Measurements from ENCODE around the gene SYNE2. TPM values are rescaled to one million over a fixed set of nuclear protein-coding genes. Genes with fewer than 3 reads are reported as not detected.
"Not testable (repeated sequence)": the region's sequence is repeated elsewhere in the genome, so short reads cannot be mapped to it uniquely, and the experiment has no call there.

Gene SYNE2
- total and polyA plus RNA-seq, 2 donors: 33.5 to 102 TPM

DNA sequence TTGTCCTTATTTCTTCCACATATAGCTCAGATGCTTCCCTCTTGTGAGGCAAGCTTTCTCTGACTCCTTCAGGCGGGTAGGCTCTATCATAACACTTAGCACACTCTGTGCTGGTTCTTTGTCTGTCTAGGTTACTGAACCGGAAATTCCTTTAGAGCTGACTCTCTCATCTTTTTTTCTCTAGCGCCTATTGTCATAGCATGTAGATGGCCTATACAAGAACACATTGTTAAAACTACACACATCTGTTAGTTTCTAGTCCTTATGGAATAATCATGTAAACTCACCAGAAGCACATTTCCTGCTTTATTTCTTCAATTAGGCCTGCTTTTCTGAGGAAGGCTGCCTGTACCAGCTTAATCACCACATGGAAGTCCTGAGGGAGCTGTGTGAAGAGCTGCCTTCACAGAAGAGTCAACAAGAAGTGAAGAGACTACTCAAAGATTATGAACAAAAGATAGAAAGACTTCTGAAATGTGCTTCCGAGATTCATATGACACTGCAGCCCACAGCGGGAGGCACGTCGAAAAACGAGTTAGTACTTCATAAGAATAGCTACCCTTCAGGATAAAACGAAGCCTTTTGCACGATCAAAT is 143.9 kb downstream of the SYNE2 start:
- H3K36me3 ChIP-seq (ENCODE audit: insufficient read depth): peaks cover 4% of the 10 kb centered on the region
- no peak overlapping the region for H3K4me3 ChIP-seq (ENCODE audit: low read depth, low read length)
- no peak overlapping the region for H3K27ac ChIP-seq (ENCODE audit: low read depth)
- no peaks in the 10 kb centered on the region for H3K4me1 ChIP-seq (ENCODE audit: insufficient read depth)
- 93% methylated on average over 10 of the region's 10 CpGs for WGBS
- no peak for DNase-seq (ENCODE audit: extremely low spot score)

DNA sequence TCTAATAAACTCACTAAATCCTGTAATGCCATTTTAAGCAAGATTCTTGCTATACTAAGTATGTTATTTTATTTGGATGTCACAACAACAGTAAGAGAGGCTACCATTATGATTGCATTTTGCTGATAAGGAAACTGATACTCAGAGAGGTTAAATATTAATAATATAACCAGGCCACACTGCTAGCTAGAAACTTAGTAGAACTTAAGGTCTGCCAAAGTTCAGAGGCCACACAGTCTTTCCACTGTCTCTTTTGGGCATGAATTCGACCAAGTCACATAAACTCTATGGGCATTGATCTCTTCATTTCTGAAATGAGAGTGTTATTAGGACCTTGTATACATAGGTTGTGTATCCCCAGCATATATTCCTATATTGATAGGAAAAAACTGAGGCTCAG is 147.9 kb downstream of the SYNE2 start:
- Histone ChIP-seq H3K4me3 (ENCODE audit: low read depth, low read length) (no peak overlapping the region), H3K36me3 (ENCODE audit: insufficient read depth) (peaks cover 8% of the 10 kb centered on the region), H3K27ac (ENCODE audit: low read depth) (no peak overlapping the region), H3K4me1 (ENCODE audit: insufficient read depth) (no peaks in the 10 kb centered on the region)
- WGBS: 95% methylated on average over 1 of the region's 1 CpG
- no peak for DNase-seq (ENCODE audit: extremely low spot score)

DNA sequence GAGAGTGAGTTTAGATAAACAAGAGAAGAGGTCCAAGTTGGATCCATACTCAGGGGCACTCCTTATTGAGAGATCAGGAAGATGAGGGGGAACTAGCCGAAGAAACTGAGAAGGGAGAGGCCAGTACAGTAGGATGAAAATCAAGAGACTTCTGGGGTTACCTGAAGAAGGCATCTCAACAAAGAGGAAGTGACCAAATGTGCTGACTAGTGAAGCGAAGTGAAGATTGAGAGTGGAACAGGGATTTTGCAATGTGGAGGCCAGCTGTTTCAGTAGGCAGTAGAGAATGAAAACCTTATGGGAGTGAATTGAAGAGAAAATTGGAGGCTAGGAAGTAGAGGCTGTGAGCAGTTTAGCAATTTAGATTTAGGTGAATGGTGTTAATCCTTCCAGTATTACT is 153.0 kb downstream of the SYNE2 start:
- WGBS: 92% methylated on average over 2 of the region's 2 CpGs
- Histone ChIP-seq H3K27ac (ENCODE audit: low read depth) (no peak overlapping the region), H3K4me1 (ENCODE audit: insufficient read depth) (no peaks in the 10 kb centered on the region), H3K36me3 (ENCODE audit: insufficient read depth) (peaks cover 5% of the 10 kb centered on the region), H3K4me3 (ENCODE audit: low read depth, low read length) (no peak overlapping the region)
- DNase-seq (ENCODE audit: extremely low spot score): no peak

DNA sequence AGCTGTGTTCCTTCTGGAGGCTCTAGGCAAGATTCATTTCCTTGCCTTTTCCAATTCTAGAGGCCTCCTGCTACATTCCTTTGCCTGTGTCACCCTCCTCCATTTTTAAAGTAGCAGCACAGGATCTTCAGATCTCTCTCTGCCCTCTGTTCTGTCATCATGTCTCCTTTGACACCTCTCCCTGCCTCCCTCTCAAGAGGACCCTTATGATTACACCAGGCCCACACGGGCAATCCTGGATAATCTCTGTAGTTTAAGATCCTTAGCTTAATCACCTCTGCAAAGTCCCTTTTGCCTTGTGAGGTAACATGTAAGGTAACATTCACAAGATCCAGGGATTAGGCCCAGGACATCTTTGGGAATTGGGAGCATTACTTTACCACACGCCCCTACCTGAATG is 155.2 kb downstream of the SYNE2 start:
- Histone ChIP-seq H3K4me1 (ENCODE audit: insufficient read depth) (no peaks in the 10 kb centered on the region), H3K27ac (ENCODE audit: low read depth) (no peak overlapping the region), H3K36me3 (ENCODE audit: insufficient read depth) (no peaks in the 10 kb centered on the region), H3K4me3 (ENCODE audit: low read depth, low read length) (no peak overlapping the region)
- no peak for DNase-seq (ENCODE audit: extremely low spot score)
- 74% methylated on average over 2 of the region's 2 CpGs for WGBS

DNA sequence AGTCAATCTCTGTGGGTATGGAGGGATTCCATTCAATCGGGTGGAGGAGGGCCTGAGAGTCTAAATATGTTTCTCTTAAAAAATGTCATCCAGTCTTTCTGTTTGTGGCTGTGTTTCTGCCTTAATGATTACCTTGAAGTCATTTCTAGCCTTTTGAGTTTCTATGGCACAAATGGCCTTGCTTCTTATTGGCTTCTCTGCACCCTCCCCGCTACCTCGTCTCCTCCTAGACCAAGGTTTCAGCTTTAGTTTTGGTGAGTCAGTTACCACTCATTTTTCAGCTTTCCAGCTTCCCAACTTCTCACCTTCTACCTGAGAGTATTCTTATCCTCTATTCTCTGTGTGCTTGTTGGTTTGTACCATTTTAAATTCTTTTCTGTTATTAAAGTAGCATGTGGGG is 159.2 kb downstream of the SYNE2 start:
- Histone ChIP-seq H3K4me3 (ENCODE audit: low read depth, low read length) (no peak overlapping the region), H3K4me1 (ENCODE audit: insufficient read depth) (no peaks in the 10 kb centered on the region), H3K36me3 (ENCODE audit: insufficient read depth) (no peaks in the 10 kb centered on the region), H3K27ac (ENCODE audit: low read depth) (no peak overlapping the region)
- WGBS: 88% methylated on average over 3 of the region's 3 CpGs
- DNase-seq (ENCODE audit: extremely low spot score): no peak

DNA sequence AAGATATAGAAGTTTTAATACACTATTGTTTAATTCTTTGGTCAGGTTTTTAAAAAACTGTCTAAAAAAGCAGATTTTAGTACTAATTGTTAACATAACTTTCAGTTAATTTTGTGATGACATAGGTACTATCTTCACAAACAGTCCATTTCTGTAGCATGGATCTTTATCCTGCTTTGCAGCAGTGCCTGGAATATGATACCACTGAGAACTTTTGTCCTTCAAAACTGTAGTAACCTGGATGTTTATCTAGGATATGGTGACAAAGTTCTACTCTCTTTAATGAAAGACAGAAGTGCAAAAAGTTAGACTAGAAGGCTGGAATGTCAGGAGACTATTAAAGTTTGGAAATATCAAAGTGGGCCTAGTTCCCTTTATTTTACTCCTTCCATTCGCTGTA is 159.9 kb downstream of the SYNE2 start:
- Histone ChIP-seq H3K4me3 (ENCODE audit: low read depth, low read length) (no peak overlapping the region), H3K27ac (ENCODE audit: low read depth) (no peak overlapping the region), H3K4me1 (ENCODE audit: insufficient read depth) (no peaks in the 10 kb centered on the region), H3K36me3 (ENCODE audit: insufficient read depth) (no peaks in the 10 kb centered on the region)
- 88% methylated on average over 1 of the region's 1 CpG for WGBS
- DNase-seq (ENCODE audit: extremely low spot score): no peak

DNA sequence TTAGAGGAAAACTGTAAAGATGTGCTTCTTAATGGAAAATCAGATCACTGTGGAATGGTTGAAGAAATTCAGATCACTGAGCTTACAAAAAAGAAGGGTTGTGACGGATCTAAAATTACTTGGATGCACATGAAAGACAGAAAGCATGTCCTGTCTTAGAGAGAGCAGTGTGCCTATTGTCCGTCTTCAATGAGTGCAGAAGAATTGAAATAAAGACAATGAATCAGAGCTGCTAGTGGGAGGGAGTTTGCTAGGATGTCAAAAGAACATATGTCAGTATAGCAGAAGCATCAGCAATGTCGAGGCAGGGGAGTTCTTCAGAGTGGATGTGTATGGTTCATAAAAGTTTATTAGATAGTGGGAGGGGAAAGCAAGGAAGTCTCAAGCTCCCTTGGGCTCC is 172.7 kb downstream of the SYNE2 start:
- H3K4me1 ChIP-seq (ENCODE audit: insufficient read depth): no peaks in the 10 kb centered on the region
- H3K36me3 ChIP-seq (ENCODE audit: insufficient read depth): peaks cover 1% of the 10 kb centered on the region
- WGBS: 79% methylated on average over 3 of the region's 3 CpGs
- H3K27ac ChIP-seq (ENCODE audit: low read depth): no peak overlapping the region
- DNase-seq (ENCODE audit: extremely low spot score): no peak
- no peak overlapping the region for H3K4me3 ChIP-seq (ENCODE audit: low read depth, low read length)

DNA sequence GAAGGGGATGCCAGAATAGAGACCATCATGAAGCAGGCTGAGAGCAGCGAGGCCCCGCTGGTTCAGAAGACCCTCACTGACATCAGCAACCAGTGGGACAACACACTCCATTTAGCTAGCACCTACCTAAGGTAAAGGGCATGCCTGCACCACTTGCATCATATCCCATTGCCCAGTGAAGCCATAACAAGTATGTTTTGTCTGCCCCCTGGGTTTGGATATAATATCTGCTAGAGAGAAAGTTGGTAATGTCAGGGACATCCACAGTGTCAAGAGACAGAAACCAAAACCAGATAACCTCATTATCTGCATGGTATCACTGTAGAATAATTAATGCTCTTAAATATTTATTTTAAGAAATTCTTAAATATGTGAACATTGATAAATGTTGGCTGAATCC is 173.8 kb downstream of the SYNE2 start:
- Histone ChIP-seq H3K4me3 (ENCODE audit: low read depth, low read length) (no peak overlapping the region), H3K27ac (ENCODE audit: low read depth) (no peak overlapping the region), H3K36me3 (ENCODE audit: insufficient read depth) (peaks cover 1% of the 10 kb centered on the region), H3K4me1 (ENCODE audit: insufficient read depth) (no peaks in the 10 kb centered on the region)
- DNase-seq (ENCODE audit: extremely low spot score): no peak
- WGBS: 91% methylated on average over 2 of the region's 2 CpGs

DNA sequence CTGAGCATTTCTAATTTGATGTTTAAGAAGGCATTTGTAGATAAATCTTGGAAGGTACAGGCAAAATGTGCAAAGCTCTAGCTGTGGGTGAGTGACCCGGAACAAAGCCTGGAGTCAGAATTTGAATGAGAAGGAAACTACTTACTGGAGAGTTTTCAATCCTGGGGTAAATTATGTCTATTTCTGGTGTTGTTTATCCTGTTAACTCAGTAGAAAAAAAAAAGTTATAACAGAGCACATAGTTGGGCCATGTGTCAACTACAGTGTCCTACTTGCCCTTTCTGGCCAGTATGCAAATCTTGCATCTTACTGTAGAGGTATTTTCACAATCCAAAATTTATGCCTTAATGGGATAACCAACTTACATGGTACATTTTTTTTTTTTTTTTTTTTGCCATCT is 182.3 kb downstream of the SYNE2 start:
- Histone ChIP-seq H3K36me3 (ENCODE audit: insufficient read depth) (no peaks in the 10 kb centered on the region), H3K27ac (ENCODE audit: low read depth) (no peak overlapping the region), H3K4me3 (ENCODE audit: low read depth, low read length) (no peak overlapping the region), H3K4me1 (ENCODE audit: insufficient read depth) (no peaks in the 10 kb centered on the region)
- 51% methylated on average over 1 of the region's 1 CpG for WGBS
- DNase-seq (ENCODE audit: extremely low spot score): no peak

DNA sequence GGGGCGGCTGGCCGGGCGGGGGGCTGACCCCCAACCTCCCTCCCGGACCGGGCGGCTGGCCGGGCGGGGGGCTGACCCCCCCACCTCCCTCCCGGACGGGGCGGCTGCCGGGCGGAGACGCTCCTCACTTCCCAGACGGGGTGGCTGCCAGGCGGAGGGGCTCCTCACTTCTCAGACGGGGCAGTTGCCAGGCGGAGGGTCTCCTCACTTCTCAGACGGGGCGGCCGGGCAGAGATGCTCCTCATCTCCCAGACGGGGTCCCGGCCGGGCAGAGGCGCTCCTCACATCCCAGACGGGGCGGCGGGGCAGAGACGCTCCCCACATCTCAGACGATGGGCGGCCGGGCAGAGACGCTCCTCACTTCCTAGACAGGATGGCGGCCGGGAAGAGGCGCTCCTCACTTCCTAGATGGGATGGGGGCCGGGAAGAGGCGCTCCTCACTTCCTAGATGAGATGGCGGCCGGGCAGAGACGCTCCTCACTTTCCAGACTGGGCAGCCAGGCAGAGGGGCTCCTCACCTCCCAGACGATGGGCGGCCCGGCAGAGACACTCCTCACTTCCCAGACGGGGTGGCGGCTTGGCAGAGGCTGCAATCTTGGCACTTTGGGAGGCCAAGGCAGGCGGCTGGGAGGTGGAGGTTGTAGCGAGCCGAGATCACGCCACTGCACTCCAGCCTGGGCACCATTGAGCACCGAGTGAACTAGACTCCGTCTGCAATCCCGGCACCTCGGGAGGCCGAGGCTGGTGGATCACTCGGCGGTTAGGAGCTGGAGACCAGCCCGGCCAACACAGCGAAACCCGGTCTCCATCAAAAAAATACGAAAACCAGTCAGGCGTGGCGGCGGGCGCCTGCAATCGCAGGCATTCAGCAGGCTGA is 185.3 kb downstream of the SYNE2 start:
- not testable (repeated sequence) for H3K4me1 ChIP-seq (ENCODE audit: insufficient read depth); H3K27ac ChIP-seq (ENCODE audit: low read depth); DNase-seq (ENCODE audit: extremely low spot score); H3K4me3 ChIP-seq (ENCODE audit: low read depth, low read length); H3K36me3 ChIP-seq (ENCODE audit: insufficient read depth)
- WGBS: 98% methylated on average over 63 of the region's 66 CpGs

DNA sequence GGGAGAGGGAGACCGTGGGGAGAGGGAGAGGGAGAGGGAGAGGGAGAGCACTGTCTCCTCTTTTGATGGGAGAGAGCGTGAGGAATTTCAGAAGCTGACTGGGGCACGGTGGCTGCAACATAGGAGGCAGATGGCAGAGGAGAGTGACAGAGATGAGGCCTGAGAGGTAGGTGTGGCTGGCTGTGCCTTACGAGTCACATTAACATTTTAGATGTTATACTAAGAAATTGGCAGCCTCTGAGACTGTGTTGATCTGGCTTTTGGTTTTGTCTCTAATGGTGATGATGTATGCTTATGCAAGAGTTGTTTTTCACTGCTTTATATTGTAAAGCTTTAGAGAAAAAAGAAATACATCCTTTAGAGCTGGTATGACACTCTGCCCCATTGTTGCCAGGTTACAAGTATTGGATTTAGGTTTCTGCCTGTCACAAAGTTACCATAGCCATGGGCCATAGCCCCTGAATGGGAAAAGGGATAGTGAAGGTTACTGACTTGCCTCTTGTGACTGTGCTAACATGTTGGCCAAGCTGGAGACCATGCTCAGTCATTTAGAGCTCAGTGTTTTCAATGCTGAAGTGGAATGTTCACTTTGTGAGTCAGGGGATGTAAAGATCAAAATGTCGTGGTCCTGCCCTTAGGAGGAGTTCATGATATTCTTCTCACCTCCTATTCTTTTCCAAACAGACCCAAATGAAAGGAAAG is 186.2 kb downstream of the SYNE2 start:
- Histone ChIP-seq H3K27ac (ENCODE audit: low read depth) (no peak overlapping the region), H3K4me1 (ENCODE audit: insufficient read depth) (no peaks in the 10 kb centered on the region), H3K36me3 (ENCODE audit: insufficient read depth) (no peaks in the 10 kb centered on the region), H3K4me3 (ENCODE audit: low read depth, low read length) (no peak overlapping the region)
- WGBS: 95% methylated on average over 4 of the region's 5 CpGs
- DNase-seq (ENCODE audit: extremely low spot score): no peak

DNA sequence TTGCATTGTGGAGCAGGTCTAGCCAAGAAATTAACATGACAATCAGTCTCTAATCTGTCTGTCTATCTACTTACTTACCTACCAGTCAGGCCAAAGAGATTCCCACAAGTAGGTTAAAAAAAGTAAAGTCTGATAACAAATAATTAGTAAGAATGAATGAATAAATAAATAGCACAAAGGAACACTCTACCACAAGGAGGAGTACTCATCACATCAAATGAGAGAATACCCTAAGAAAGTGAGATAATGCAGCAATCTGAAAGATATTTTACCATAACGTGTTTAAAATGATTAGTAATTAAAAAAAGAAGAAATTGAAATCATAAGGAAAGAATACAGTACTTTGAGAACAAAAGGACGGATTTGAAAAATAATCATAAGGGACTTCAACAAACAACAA is 187.2 kb downstream of the SYNE2 start:
- no peak overlapping the region for H3K4me3 ChIP-seq (ENCODE audit: low read depth, low read length)
- WGBS: 95% methylated on average over 2 of the region's 2 CpGs
- DNase-seq (ENCODE audit: extremely low spot score): no peak
- H3K4me1 ChIP-seq (ENCODE audit: insufficient read depth): no peaks in the 10 kb centered on the region
- no peaks in the 10 kb centered on the region for H3K36me3 ChIP-seq (ENCODE audit: insufficient read depth)
- H3K27ac ChIP-seq (ENCODE audit: low read depth): no peak overlapping the region

DNA sequence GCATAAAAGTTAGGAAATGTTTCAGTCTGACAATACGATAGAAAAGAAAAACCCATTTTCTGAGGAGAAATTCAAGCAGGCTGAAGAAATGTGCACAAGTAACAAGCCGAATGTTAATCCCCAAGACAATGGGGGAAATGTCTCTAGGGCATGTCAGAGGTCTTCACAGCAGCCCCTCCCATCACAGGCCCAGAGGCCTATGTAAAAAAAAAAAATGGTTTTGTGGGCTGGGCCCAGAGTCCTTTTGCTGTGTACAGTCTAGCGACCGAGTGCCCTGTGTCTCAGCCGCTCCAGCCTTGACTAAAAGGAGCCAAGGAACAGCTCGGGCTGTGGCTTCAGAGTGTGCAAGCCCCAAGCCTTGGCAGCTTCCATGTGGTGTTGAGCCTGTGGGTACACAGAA is 190.5 kb downstream of the SYNE2 start:
- H3K4me1 ChIP-seq (ENCODE audit: insufficient read depth); H3K27ac ChIP-seq (ENCODE audit: low read depth); H3K4me3 ChIP-seq (ENCODE audit: low read depth, low read length); H3K36me3 ChIP-seq (ENCODE audit: insufficient read depth); DNase-seq (ENCODE audit: extremely low spot score): not testable (repeated sequence)
- WGBS: 99% methylated on average over 6 of the region's 6 CpGs

DNA sequence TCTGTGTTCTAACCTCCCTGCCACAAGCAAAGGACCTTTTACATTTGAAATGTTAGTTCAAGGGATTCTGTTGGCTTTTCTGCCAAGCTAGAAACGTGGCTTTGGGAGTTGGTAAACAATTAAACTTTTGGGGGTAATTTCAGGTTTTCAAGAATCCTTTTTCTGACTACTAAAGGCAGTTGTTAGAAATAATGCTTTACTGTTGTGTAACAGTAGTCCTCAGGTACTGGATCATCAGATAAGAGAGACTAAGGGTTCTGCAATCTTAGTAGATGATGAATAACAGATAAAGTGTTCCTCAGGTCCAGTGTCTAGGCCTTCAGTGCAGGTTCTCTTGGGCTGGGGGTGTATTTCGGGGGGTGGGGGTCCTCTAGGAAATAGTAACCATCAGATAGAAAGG is 192.3 kb downstream of the SYNE2 start:
- H3K4me1 ChIP-seq (ENCODE audit: insufficient read depth): no peaks in the 10 kb centered on the region
- H3K4me3 ChIP-seq (ENCODE audit: low read depth, low read length): no peak overlapping the region
- 82% methylated on average over 2 of the region's 2 CpGs for WGBS
- DNase-seq (ENCODE audit: extremely low spot score): no peak
- H3K27ac ChIP-seq (ENCODE audit: low read depth): no peak overlapping the region
- H3K36me3 ChIP-seq (ENCODE audit: insufficient read depth): no peaks in the 10 kb centered on the region
